Body of pancreas (tissue), 4 donors: ENCODE measurements around the gene KCNIP4. TPM values are rescaled to one million over a fixed set of nuclear protein-coding genes. Genes with fewer than 3 reads are reported as not detected.

ENCODE experiments used
- ATAC-seq: fragments of 150-250 bp; one replicate; pipeline ENCODE4 v1.9.1; 2016
- DNase-seq, 4 donors: peaks; one replicate each; pipeline ENCODE4 v3.0.0-alpha.2; 2019
- H3K27ac ChIP-seq, 4 donors: fragments of 200-600 bp; sonication (generic); 1 replicate in 3 of 4; 2 replicates in 1 of 4; pipeline versions ENCODE4 v1.5.1 to v1.6.1; 2016 to 2019; ENCODE audit warnings: mild to moderate bottlenecking in 1 of 4, mixed read lengths in 1 of 4, moderate library complexity in 1 of 4
- H3K27me3 ChIP-seq, 2 donors: fragments of 200-600 bp; sonication (generic); one replicate each; pipeline ENCODE4 v1.6.0; 2016; ENCODE audit warnings: mild to moderate bottlenecking in 1 of 2
- H3K36me3 ChIP-seq, 2 donors: fragments of 200-600 bp; sonication (generic); replicated peaks in 1 of 2; 2 replicates each; pipeline ENCODE4 v1.5.1; 2016; ENCODE audit warnings: low read depth in 2 of 2; ENCODE audit not compliant: insufficient read depth in 1 of 2
- H3K4me1 ChIP-seq: fragments of 200-600 bp; sonication (generic); one replicate; pipeline ENCODE4 v1.6.0; 2016
- H3K4me3 ChIP-seq, 2 donors: fragments of 200-600 bp; sonication (generic); 1 replicate in 1 of 2; 2 replicates in 1 of 2; pipeline ENCODE4 v1.5.1; 2016 to 2019
- H3K9me3 ChIP-seq, 3 donors: fragments of 200-600 bp; sonication (generic); 1 replicate in 2 of 3; 2 replicates in 1 of 3; pipeline ENCODE4 v1.5.1; 2016
- CTCF ChIP-seq, 7 experiments: fragments of 450-650 bp in 4 of 7; fragments of 200-600 bp in 3 of 7; sonication (generic) in 3 of 7; IDR thresholded peaks; one replicate each; pipeline ENCODE4 v1.5.1; 2016 to 2019; ENCODE audit warnings: antibody characterized with exemption in 7 of 7
- POLR2A ChIP-seq, 3 donors: fragments of 450-650 bp; IDR thresholded peaks; one replicate each; pipeline ENCODE4 v1.6.1; 2016; ENCODE audit warnings: antibody characterized with exemption in 3 of 3, mild to moderate bottlenecking in 2 of 3
- WGBS, 2 donors: methylation state at CpG; one replicate each; pipeline ENCODE4 v1.1.5; 2017; 5-methylcytosine and 5-hydroxymethylcytosine counted together
- intact Hi-C: fragments of 100-400 bp; cut with DNase I; formaldehyde crosslinking; loops from one replicate; pipeline ENCODE4 v1.15.1; 2023
- total RNA-seq, 2 donors: library from RNA; depleted of rRNA; stranded (reverse); fragments of >200 nt; gene quantifications; one replicate each; pipeline ENCODE4 v1.1.0, GENCODE V29; 2016

The KCNIP4 gene
- total RNA-seq, 2 donors from 2014 or later, result not detected

GRCh38 chr4:21709761-21710160, 238.8 kb downstream of the KCNIP4 start:
- DNase-seq (no peak), ATAC-seq (no peak)
- Histone ChIP-seq H3K27me3 (no peaks in the 10 kb centered on the region), H3K9me3 (no peaks in the 10 kb centered on the region), H3K4me3 (no peak overlapping the region), H3K27ac (no peak overlapping the region), H3K36me3 (no peaks in the 10 kb centered on the region), H3K4me1 (no peaks in the 10 kb centered on the region)
- TF ChIP-seq POLR2A (IDR thresholded peaks at IDR 0.05) (no peak), CTCF (IDR thresholded peaks at IDR 0.05) (no peak)
- intact Hi-C loops, result no loop called here

- Histone ChIP-seq H3K9me3 (no peaks in the 10 kb centered on the region), H3K27ac (no peak overlapping the region), H3K4me1 (no peaks in the 10 kb centered on the region), H3K36me3 (no peaks in the 10 kb centered on the region), H3K4me3 (no peak overlapping the region), H3K27me3 (no peaks in the 10 kb centered on the region)
- TF ChIP-seq CTCF (IDR thresholded peaks at IDR 0.05) (no peak), POLR2A (IDR thresholded peaks at IDR 0.05) (no peak)
- intact Hi-C loops, result no loop called here
- no peak for ATAC-seq
- DNase-seq, result no peak
- 33 to 41% methylated on average over 1 of the region's 1 CpG for WGBS, 2 donors
Measured at GRCh38 chr4:21709031-21709430, 239.5 kb downstream of the KCNIP4 start.

- WGBS, 2 donors, result 28 to 46% methylated on average over 4 of the region's 4 CpGs
- intact Hi-C loops, result no loop called here
- no peaks in the 10 kb centered on the region for H3K4me1 ChIP-seq
- no peaks in the 10 kb centered on the region for H3K27me3 ChIP-seq
- ATAC-seq (no peak), DNase-seq (no peak)
- H3K9me3 ChIP-seq, result no peaks in the 10 kb centered on the region
- H3K36me3 ChIP-seq, result no peaks in the 10 kb centered on the region
- H3K27ac ChIP-seq, result no peak overlapping the region
- TF ChIP-seq POLR2A (IDR thresholded peaks at IDR 0.05) (no peak), CTCF (IDR thresholded peaks at IDR 0.05) (no peak)
- no peak overlapping the region for H3K4me3 ChIP-seq
Measured at GRCh38 chr4:21699446-21699845, 249.1 kb downstream of the KCNIP4 start.

GRCh38 chr4:21697583-21697982, 251.0 kb downstream of the KCNIP4 start:
- no peaks in the 10 kb centered on the region for H3K9me3 ChIP-seq
- WGBS, 2 donors, result 8 to 17% methylated on average over 10 of the region's 10 CpGs
- no peak for ATAC-seq
- H3K4me1 ChIP-seq, result no peaks in the 10 kb centered on the region
- H3K27me3 ChIP-seq, result no peaks in the 10 kb centered on the region
- no peak overlapping the region for H3K4me3 ChIP-seq
- peak in 1 of 4 donors; percentile 7 for DNase-seq
- TF ChIP-seq POLR2A (IDR thresholded peaks at IDR 0.05) (no peak), CTCF (IDR thresholded peaks at IDR 0.05) (no peak)
- no peak overlapping the region for H3K27ac ChIP-seq
- H3K36me3 ChIP-seq, result no peaks in the 10 kb centered on the region
- intact Hi-C loops, result no loop called here

GRCh38 chr4:21695141-21695540, 253.4 kb downstream of the KCNIP4 start:
- Histone ChIP-seq H3K9me3 (no peaks in the 10 kb centered on the region), H3K27ac (no peak overlapping the region), H3K4me1 (no peaks in the 10 kb centered on the region), H3K4me3 (no peak overlapping the region), H3K27me3 (no peaks in the 10 kb centered on the region), H3K36me3 (no peaks in the 10 kb centered on the region)
- TF ChIP-seq POLR2A (IDR thresholded peaks at IDR 0.05) (no peak), CTCF (IDR thresholded peaks at IDR 0.05) (no peak)
- ATAC-seq, result no peak
- WGBS, 2 donors, result 31 to 34% methylated on average over 4 of the region's 4 CpGs
- intact Hi-C loops, result no loop called here
- no peak for DNase-seq
